Measurements from ENCODE around the gene AMBRA1. TPM values are rescaled to one million over a fixed set of nuclear protein-coding genes. Genes with fewer than 3 reads are reported as not detected.

AMBRA1 gene
- polyA plus RNA-seq, 2 of the 4 experiments (the other 2 are of a cell fraction), result 11.5 to 13.4 TPM

- TF ChIP-seq E2F6 (IDR thresholded peaks at IDR 0.05; ENCODE audit: borderline replicate concordance, low read depth) (no peak), RNF2 (IDR thresholded peaks at IDR 0.05; ENCODE audit: borderline replicate concordance, low read depth) (no peak), RFX5 (IDR thresholded peaks at IDR 0.05) (no peak), NFE2L2 (conservative IDR thresholded peaks at IDR 0.05; ENCODE audit: low read length) (no peak), MAFK (IDR thresholded peaks at IDR 0.05; ENCODE audit: partially characterized antibody) (no peak), CEBPB (IDR thresholded peaks at IDR 0.05) (no peak), FOSL2 (IDR thresholded peaks at IDR 0.05) (no peak), FOSL2 (CRISPR knock-in tag; IDR thresholded peaks at IDR 0.05) (no peak), PBX3 (IDR thresholded peaks at IDR 0.05) (no peak), CHD4 (IDR thresholded peaks at IDR 0.05; ENCODE audit: borderline replicate concordance) (no peak), ELK1 (IDR thresholded peaks at IDR 0.05; ENCODE audit: low read depth, low read length) (no peak), TFCP2L1 (CRISPR knock-in tag; IDR thresholded peaks at IDR 0.05) (peak; percentile 72; the same call in 1 of the 2 replicates), CBX8 (IDR thresholded peaks at IDR 0.05) (no peak), ZNF302 (CRISPR knock-in tag; IDR thresholded peaks at IDR 0.05) (no peak), NPAS2 (CRISPR knock-in tag; IDR thresholded peaks at IDR 0.05; ENCODE audit: borderline replicate concordance) (no peak), MAX (IDR thresholded peaks at IDR 0.05) (peak; percentile 43; the same call in 1 of the 2 replicates), POLR2A (IDR thresholded peaks at IDR 0.05; ENCODE audit: low read length) (no peak), RAD21 (conservative IDR thresholded peaks at IDR 0.05 in 1 of 2, IDR thresholded peaks at IDR 0.05 in 1 of 2) (no peak), GATA3 (IDR thresholded peaks at IDR 0.05; ENCODE audit: borderline replicate concordance) (no peak), ZFP36 (IDR thresholded peaks at IDR 0.05; ENCODE audit: borderline replicate concordance, partially characterized antibody) (no peak), TP53 (CRISPR knock-in tag; IDR thresholded peaks at IDR 0.05) (no peak), EHMT2 (IDR thresholded peaks at IDR 0.05; ENCODE audit: low read depth) (peak; percentile 35; the same call in 1 of the 2 replicates), MYC (IDR thresholded peaks at IDR 0.05; ENCODE audit: borderline replicate concordance, low read length) (no peak), ZSCAN20 (CRISPR knock-in tag; IDR thresholded peaks at IDR 0.05) (no peak), NR3C1 (IDR thresholded peaks at IDR 0.05) (no peak), FOSB (CRISPR knock-in tag; IDR thresholded peaks at IDR 0.05) (no peak), CBX2 (IDR thresholded peaks at IDR 0.05; ENCODE audit: borderline replicate concordance, low read depth) (no peak), MAZ (IDR thresholded peaks at IDR 0.05; ENCODE audit: borderline replicate concordance, low read depth, low read length) (no peak), JUN (IDR thresholded peaks at IDR 0.05) (no peak), BCL3 (IDR thresholded peaks at IDR 0.05) (no peak), EHF (CRISPR knock-in tag; IDR thresholded peaks at IDR 0.05) (peak; percentile 54; the same call in 1 of the 2 replicates), ATOH8 (CRISPR knock-in tag; IDR thresholded peaks at IDR 0.05; ENCODE audit: low read depth) (peak; percentile 76; the same call in 1 of the 2 replicates), HOXB5 (CRISPR knock-in tag; IDR thresholded peaks at IDR 0.05) (no peak), HOXA7 (CRISPR knock-in tag; IDR thresholded peaks at IDR 0.05) (no peak), KDM1A (IDR thresholded peaks at IDR 0.05; ENCODE audit: low read depth) (no peak), FOXS1 (CRISPR knock-in tag; IDR thresholded peaks at IDR 0.05) (peak; percentile 60; the same call in 1 of the 2 replicates), HDAC2 (IDR thresholded peaks at IDR 0.05) (peak; percentile 72; the same call in 1 of the 2 replicates)
These were observed 201.2 kb downstream of the AMBRA1 start (continued) for GRCh38 chr11:46392421-46393230.

All from A549 (cell line).